T-cell (primary cell): ENCODE data around the gene ODC1. TPM values are rescaled to one million over a fixed set of nuclear protein-coding genes. Genes with fewer than 3 reads are reported as not detected.

Experiments
- ATAC-seq, 4 experiments: fragments of 200-7000 bp in 3 of 4; fragments of 150-1000 bp in 1 of 4; cut with Tn5 transposase; replicated peaks in 1 of 4; 1 replicate in 3 of 4; 2 replicates in 1 of 4; pipeline ENCODE4 v1.10.0; 2021; ENCODE audit warnings: moderate library complexity in 3 of 4, mild to moderate bottlenecking in 2 of 4, moderate number of reproducible peaks in 1 of 4
- CTCF ChIA-PET, 2 donors: fragments of 300-600 bp; sonication (Branson Sonifier 250); formaldehyde crosslinking; loops; one replicate each; lab custom pipeline; 2022; ENCODE audit warnings: antibody characterized with exemption in 2 of 2; lab: Charles Lee
- POLR2A ChIA-PET, 2 donors: fragments of 300-600 bp; sonication (Branson Sonifier 250); formaldehyde crosslinking; loops; one replicate each; lab custom pipeline; 2022; ENCODE audit warnings: antibody characterized with exemption in 2 of 2; lab: Charles Lee
- DNase-seq, 35 experiments: peaks; one replicate each; pipeline versions ENCODE4 v3.0.0 to v3.0.0-alpha.2; 2013 to 2023
- H3K27ac ChIP-seq: one replicate; pipeline ENCODE4 v1.5.1; 2013; ENCODE audit warnings: low read length
- H3K27me3 ChIP-seq, 2 experiments: replicated peaks in 1 of 2; 1 replicate in 1 of 2; 2 replicates in 1 of 2; pipeline versions ENCODE4 v1.6.1 to v1.7.0; 2013; ENCODE audit warnings: low read length in 1 of 2, mixed read lengths in 1 of 2; ENCODE audit not compliant: control insufficient read depth in 2 of 2, insufficient read depth in 2 of 2; ENCODE audit errors: extremely low read depth in 1 of 2
- H3K36me3 ChIP-seq, 2 donors: 1 replicate in 1 of 2; 2 replicates in 1 of 2; pipeline versions ENCODE4 v1.6.1 to v1.7.0; 2013; ENCODE audit warnings: low read length in 1 of 2; ENCODE audit not compliant: control insufficient read depth in 2 of 2, insufficient read depth in 1 of 2; ENCODE audit errors: extremely low read depth in 1 of 2
- H3K4me1 ChIP-seq, 2 experiments: 1 replicate in 1 of 2; 2 replicates in 1 of 2; pipeline versions ENCODE4 v1.6.1 to v1.7.0; 2013; ENCODE audit warnings: low read length in 2 of 2, mixed read lengths in 1 of 2; ENCODE audit not compliant: insufficient read depth in 2 of 2, control insufficient read depth in 1 of 2; ENCODE audit errors: extremely low read depth in 1 of 2
- H3K4me3 ChIP-seq, 2 donors: 1 replicate in 1 of 2; 2 replicates in 1 of 2; pipeline versions ENCODE4 v1.5.1 to v1.7.0; 2013; ENCODE audit warnings: mild to moderate bottlenecking in 2 of 2, low read length in 1 of 2, moderate library complexity in 1 of 2; ENCODE audit not compliant: control insufficient read depth in 1 of 2; ENCODE audit errors: extremely low read depth in 1 of 2
- H3K9me3 ChIP-seq: 2 replicates; pipeline ENCODE4 v1.7.0; 2013
- H3K27ac Mint-ChIP-seq, 2 donors: one replicate each; pipeline ENCODE4 v1.8.0; 2020 to 2021; ENCODE audit warnings: mild to moderate bottlenecking in 2 of 2, mixed read lengths in 2 of 2
- H3K27me3 Mint-ChIP-seq, 2 donors: one replicate each; pipeline ENCODE4 v1.8.0; 2021 to 2022; ENCODE audit warnings: mixed read lengths in 2 of 2
- H3K36me3 Mint-ChIP-seq: one replicate; pipeline ENCODE4 v1.8.0; 2021; ENCODE audit warnings: mixed read lengths
- H3K4me1 Mint-ChIP-seq, 3 donors: one replicate each; pipeline ENCODE4 v1.8.0; 2020 to 2022; ENCODE audit warnings: mixed read lengths in 3 of 3, mild to moderate bottlenecking in 1 of 3
- H3K4me3 Mint-ChIP-seq, 3 donors: one replicate each; pipeline ENCODE4 v1.8.0; 2020 to 2022; ENCODE audit warnings: mild to moderate bottlenecking in 3 of 3, mixed read lengths in 3 of 3, moderate library complexity in 3 of 3
- H3K9me3 Mint-ChIP-seq, 3 donors: one replicate each; pipeline ENCODE4 v1.8.0; 2020 to 2022; ENCODE audit warnings: mixed read lengths in 3 of 3
- WGBS: methylation state at CpG from one replicate; pipeline ENCODE4 v1.1.5; 2013; ENCODE audit warnings: missing lambda C conversion rate; ENCODE audit not compliant: insufficient coverage; 5-methylcytosine and 5-hydroxymethylcytosine counted together
- total RNA-seq, 35 experiments: library from RNA in 6 of 35; stranded (reverse) in 6 of 35; fragments of 120-200 nt in 1 of 35; gene quantifications; one replicate each; pipeline versions ENCODE4 v1.2.1 to v1.2.4 and lab custom pipeline; 2013 to 2026

Gene ODC1
- total RNA-seq (100 to 1,000 TPM in 1 of 5 donors, 10 to 100 TPM in 4; 40.6 to 102 (median 53.3) TPM), total RNA-seq (lab: John Stamatoyannopoulos, UW) (73.7 to 1,121 (median 392) reads per million in 29 experiments)
- total RNA-seq (2013) = 80.4 TPM

GRCh38 chr2:10447895-10448575, at the start of gene ODC1:
ODC1 (minus strand) TSS chr2:10448327; CDS start chr2:10445032, 3,295 bp downstream.
- Histone ChIP-seq H3K4me3 (peak within 1 kb of the TSS; percentile 60 to 64), H3K4me1 (peaks cover 6 to 31% of the 10 kb centered on the region in 2 experiments), H3K9me3 (no peaks in the 10 kb centered on the region), H3K27me3 (no peaks in the 10 kb centered on the region), H3K36me3 (peaks cover 0 to 22% of the 10 kb centered on the region in 2 donors), H3K27ac (peak within 1 kb of the TSS; percentile 96)
- WGBS = under 1% methylated on average over 90 of the region's 99 CpGs
- Mint-ChIP-seq H3K27me3 (no peaks in the 10 kb centered on the region), H3K4me1 (peaks cover 16 to 40% (median 40%) of the 10 kb centered on the region in 3 donors), H3K36me3 (peaks cover 20% of the 10 kb centered on the region), H3K4me3 (peak within 1 kb of the TSS; percentile 79 to 85 (median 81)), H3K9me3 (no peaks in the 10 kb centered on the region), H3K27ac (peak within 1 kb of the TSS; percentile 81 to 86)
- DNase-seq = peak; percentile 91 to 99 (median 95)
- ATAC-seq = peak; percentile 86 to 91 (median 87)
- CTCF ChIA-PET = interaction anchor here in 1 of 2 donors (0.6 to 6.5 kb wide), 6 partner anchors 9 to 934 kb away, joined by 3 to 22 read pairs (median 4); no protein-coding TSS in a partner anchor
- POLR2A ChIA-PET = interaction anchor here (0.6 to 1.1 kb wide), 8 partner anchors 9 to 327 kb away, joined by 3 to 13 read pairs (median 4); no protein-coding TSS in a partner anchor

GRCh38 chr2:10497797-10498251, 49.7 kb upstream of the ODC1 start:
- ChIA-PET CTCF (no interaction called here), POLR2A (interaction anchor here in 1 of 2 donors (0.5 kb wide), 1 partner anchor 199 kb away, joined by 3 read pairs; no protein-coding TSS in a partner anchor)
- Mint-ChIP-seq H3K4me3 (no peak overlapping the region), H3K4me1 (peaks cover 11 to 33% (median 20%) of the 10 kb centered on the region in 3 donors), H3K9me3 (no peaks in the 10 kb centered on the region), H3K27me3 (peaks cover 8 to 19% of the 10 kb centered on the region in 2 donors), H3K27ac (no peak overlapping the region), H3K36me3 (no peaks in the 10 kb centered on the region)
- ATAC-seq (peak; percentile 40 to 59 (median 48)), DNase-seq (peak in 33 of 35 experiments; percentile 8 to 66 (median 35))
- Histone ChIP-seq H3K36me3 (no peaks in the 10 kb centered on the region), H3K27ac (peak overlapping the region; percentile 1), H3K4me3 (no peak overlapping the region), H3K4me1 (peaks cover 0 to 35% of the 10 kb centered on the region in 2 experiments), H3K9me3 (no peaks in the 10 kb centered on the region), H3K27me3 (peaks cover 0 to 40% of the 10 kb centered on the region in 2 experiments)
- WGBS = 50% methylated on average over 21 of the region's 24 CpGs

GRCh38 chr2:10495988-10496313, 47.8 kb upstream of the ODC1 start:
- no peak for ATAC-seq
- ChIA-PET CTCF (interaction anchor here in 1 of 2 donors (0.6 kb wide), 1 partner anchor 18 kb away, joined by 4 read pairs; no protein-coding TSS in a partner anchor), POLR2A (no interaction called here)
- H3K27ac Mint-ChIP-seq = no peak overlapping the region
- peaks cover 9 to 15% of the 10 kb centered on the region in 2 donors for H3K27me3 Mint-ChIP-seq
- Histone ChIP-seq H3K27ac (no peak overlapping the region), H3K4me1 (peaks cover 0 to 37% of the 10 kb centered on the region in 2 experiments), H3K4me3 (no peak overlapping the region), H3K27me3 (peaks cover 0 to 27% of the 10 kb centered on the region in 2 experiments), H3K9me3 (no peaks in the 10 kb centered on the region), H3K36me3 (no peaks in the 10 kb centered on the region)
- DNase-seq = peak in 1 of 35 experiments; percentile 15
- no peak overlapping the region for H3K4me3 Mint-ChIP-seq
- 86% methylated on average over 5 of the region's 7 CpGs for WGBS
- H3K9me3 Mint-ChIP-seq = peaks cover 0 to 4% (median 0%) of the 10 kb centered on the region in 3 donors
- H3K4me1 Mint-ChIP-seq = peaks cover 11 to 33% (median 22%) of the 10 kb centered on the region in 3 donors
- H3K36me3 Mint-ChIP-seq = no peaks in the 10 kb centered on the region

GRCh38 chr2:10495311-10495987, 47.3 kb upstream of the ODC1 start:
- H3K27ac Mint-ChIP-seq = no peak overlapping the region
- CTCF ChIA-PET = interaction anchor here in 1 of 2 donors (0.6 kb wide), 1 partner anchor 19 kb away, joined by 4 read pairs; no protein-coding TSS in a partner anchor
- peaks cover 11 to 33% (median 22%) of the 10 kb centered on the region in 3 donors for H3K4me1 Mint-ChIP-seq

GRCh38 chr2:10494351-10495066, 46.4 kb upstream of the ODC1 start:
- H3K9me3 ChIP-seq = no peaks in the 10 kb centered on the region

More at GRCh38 chr2:10495311-10495987, 47.3 kb upstream of the ODC1 start:
- no peak for ATAC-seq
- no peak overlapping the region for H3K27ac ChIP-seq
- peaks cover 0 to 4% (median 0%) of the 10 kb centered on the region in 3 donors for H3K9me3 Mint-ChIP-seq
- H3K36me3 ChIP-seq = no peaks in the 10 kb centered on the region
- peaks cover 0 to 37% of the 10 kb centered on the region in 2 experiments for H3K4me1 ChIP-seq
- no peak overlapping the region for H3K4me3 ChIP-seq
- H3K27me3 Mint-ChIP-seq = peaks cover 14 to 15% of the 10 kb centered on the region in 2 donors
- peak overlapping the region in 1 of 3 donors; percentile 25 for H3K4me3 Mint-ChIP-seq
- H3K36me3 Mint-ChIP-seq = no peaks in the 10 kb centered on the region
- whole genome bisulfite sequencing = 80% methylated on average over 20 of the region's 24 CpGs
- peak in 1 of 35 experiments; percentile 24 for DNase-seq
- H3K27me3 ChIP-seq = peaks cover 0 to 22% of the 10 kb centered on the region in 2 experiments
- H3K9me3 ChIP-seq = no peaks in the 10 kb centered on the region
- POLR2A ChIA-PET = no interaction called here

More at GRCh38 chr2:10494351-10495066, 46.4 kb upstream of the ODC1 start:
- ATAC-seq = no peak
- peaks cover 0 to 37% of the 10 kb centered on the region in 2 experiments for H3K4me1 ChIP-seq
- CTCF ChIA-PET = no interaction called here
- DNase-seq = peak in 1 of 35 experiments; percentile 17
- no peaks in the 10 kb centered on the region for H3K36me3 ChIP-seq
- Mint-ChIP-seq H3K4me3 (no peak overlapping the region), H3K9me3 (peaks cover 0 to 4% (median 0%) of the 10 kb centered on the region in 3 donors), H3K27ac (no peak overlapping the region), H3K27me3 (peaks cover 14 to 15% of the 10 kb centered on the region in 2 donors), H3K4me1 (peaks cover 11 to 33% (median 22%) of the 10 kb centered on the region in 3 donors), H3K36me3 (no peaks in the 10 kb centered on the region)
- POLR2A ChIA-PET = no interaction called here
- no peak overlapping the region for H3K4me3 ChIP-seq
- peak overlapping the region; percentile 80 for H3K27ac ChIP-seq
- WGBS = 90% methylated on average over 7 of the region's 13 CpGs
- H3K27me3 ChIP-seq = peaks cover 0 to 22% of the 10 kb centered on the region in 2 experiments
